ENCODE results near the gene MVD.
"Not testable (repeated sequence)": the region's sequence is repeated elsewhere in the genome, so short reads cannot be mapped to it uniquely, and the experiment has no call there.

MVD gene

DNA sequence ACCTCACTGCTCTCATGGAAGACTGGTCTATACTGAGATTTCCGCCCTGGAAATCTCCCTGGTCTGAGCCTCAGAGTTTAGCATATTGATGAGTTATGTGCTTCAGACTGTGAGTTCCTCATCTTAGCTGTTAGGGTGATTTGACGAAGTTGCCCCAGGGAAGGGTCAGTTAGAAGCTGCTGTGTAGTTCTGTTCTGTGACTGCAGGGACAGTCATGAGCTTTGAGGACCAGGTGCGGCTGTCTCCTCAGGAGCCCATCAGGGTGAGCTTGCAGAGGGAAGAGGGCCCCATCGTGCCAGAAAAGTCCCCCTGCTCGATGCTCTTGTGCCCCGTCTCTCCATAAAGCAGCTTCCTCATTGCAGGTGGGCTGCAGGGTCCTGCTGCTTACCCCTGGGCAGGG is 52.8 kb downstream of the MVD start:
- H3K27ac ChIP-seq, result no peak overlapping the region
- no peak overlapping the region for H3K4me3 ChIP-seq
- DNase-seq (ENCODE audit: low spot score), result no peak
- TF ChIP-seq, protein P1, sequence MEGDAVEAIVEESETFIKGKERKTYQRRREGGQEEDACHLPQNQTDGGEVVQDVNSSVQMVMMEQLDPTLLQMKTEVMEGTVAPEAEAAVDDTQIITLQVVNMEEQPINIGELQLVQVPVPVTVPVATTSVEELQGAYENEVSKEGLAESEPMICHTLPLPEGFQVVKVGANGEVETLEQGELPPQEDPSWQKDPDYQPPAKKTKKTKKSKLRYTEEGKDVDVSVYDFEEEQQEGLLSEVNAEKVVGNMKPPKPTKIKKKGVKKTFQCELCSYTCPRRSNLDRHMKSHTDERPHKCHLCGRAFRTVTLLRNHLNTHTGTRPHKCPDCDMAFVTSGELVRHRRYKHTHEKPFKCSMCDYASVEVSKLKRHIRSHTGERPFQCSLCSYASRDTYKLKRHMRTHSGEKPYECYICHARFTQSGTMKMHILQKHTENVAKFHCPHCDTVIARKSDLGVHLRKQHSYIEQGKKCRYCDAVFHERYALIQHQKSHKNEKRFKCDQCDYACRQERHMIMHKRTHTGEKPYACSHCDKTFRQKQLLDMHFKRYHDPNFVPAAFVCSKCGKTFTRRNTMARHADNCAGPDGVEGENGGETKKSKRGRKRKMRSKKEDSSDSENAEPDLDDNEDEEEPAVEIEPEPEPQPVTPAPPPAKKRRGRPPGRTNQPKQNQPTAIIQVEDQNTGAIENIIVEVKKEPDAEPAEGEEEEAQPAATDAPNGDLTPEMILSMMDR (IDR thresholded peaks at IDR 0.05), result no peak

DNA sequence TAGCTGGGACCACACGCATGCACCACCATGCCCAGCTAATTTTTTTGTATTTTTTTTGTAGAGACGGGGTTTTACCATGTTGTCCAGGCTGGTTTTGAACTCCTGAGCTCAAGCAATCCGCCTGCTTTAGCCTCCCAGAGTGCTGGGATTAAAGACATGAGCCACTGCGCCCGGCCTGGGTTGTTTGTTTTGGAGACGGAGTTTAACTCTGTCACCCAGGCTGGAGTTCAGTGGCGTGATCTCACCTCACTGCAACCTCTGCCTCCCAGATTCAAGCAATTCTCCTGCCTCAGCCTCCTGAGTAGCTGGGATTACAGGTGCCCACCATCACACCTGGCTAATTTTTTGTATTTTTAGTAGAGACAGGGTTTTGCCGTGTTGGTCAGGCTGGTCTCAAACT is 53.5 kb downstream of the MVD start:
- H3K4me3 ChIP-seq; H3K27ac ChIP-seq; DNase-seq (ENCODE audit: low spot score): not testable (repeated sequence)

DNA sequence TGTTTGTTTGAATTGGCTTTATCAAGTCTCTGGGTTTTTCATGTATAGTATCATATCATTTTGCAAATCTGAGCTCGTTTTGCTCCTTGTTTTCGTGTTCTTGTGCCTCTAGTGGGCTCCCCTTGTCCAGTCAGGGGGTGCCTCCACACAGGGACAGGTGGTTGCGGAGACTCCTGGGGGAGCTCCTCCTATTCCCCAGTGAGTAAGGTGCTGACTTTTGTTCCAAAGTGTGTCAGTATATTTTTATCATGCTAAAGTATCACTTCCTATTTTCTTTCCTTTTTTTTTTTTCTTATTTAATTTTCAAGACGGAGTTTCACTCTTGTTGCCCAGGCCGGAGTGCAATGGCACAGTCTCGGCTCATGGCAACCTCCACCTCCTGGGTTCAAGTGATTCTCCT is 54.8 kb downstream of the MVD start:
- no peak for DNase-seq (ENCODE audit: low spot score)
- Histone ChIP-seq H3K27ac (no peak overlapping the region), H3K4me3 (no peak overlapping the region)
- TF ChIP-seq, protein P1 (IDR thresholded peaks at IDR 0.05), result no peak

DNA sequence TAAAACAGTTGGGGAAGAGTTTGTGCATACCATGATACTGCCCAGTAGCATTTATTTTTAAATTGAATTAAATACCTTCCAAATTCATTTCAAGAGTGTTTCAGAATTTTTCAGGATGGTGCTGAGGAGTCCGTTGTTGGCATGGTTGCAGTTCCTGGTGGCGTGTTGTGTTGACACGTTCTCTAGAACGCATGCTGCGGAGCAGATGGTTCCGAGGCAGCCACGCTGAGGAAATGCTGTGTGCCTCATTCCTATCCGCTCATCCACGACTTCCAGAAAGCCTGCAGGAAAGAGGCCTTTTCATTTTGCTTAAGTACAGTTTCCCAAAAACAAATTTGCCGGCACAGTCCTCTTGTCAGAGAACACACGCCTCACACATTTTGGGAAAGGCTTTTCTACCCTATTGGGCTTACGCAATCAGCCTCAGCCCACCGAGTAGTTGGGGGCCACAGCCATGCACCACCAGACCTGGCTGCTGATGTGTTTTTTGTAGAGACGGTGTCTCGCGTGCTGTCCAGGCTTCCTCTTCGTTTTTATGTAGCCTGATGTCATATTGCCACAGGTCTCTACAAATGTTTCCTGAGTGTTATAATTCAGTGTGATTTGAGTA is 56.6 kb downstream of the MVD start:
- no peak overlapping the region for H3K4me3 ChIP-seq
- H3K27ac ChIP-seq, result no peak overlapping the region
- DNase-seq (ENCODE audit: low spot score), result no peak
- TF ChIP-seq, protein P1 (IDR thresholded peaks at IDR 0.05), result no peak

DNA sequence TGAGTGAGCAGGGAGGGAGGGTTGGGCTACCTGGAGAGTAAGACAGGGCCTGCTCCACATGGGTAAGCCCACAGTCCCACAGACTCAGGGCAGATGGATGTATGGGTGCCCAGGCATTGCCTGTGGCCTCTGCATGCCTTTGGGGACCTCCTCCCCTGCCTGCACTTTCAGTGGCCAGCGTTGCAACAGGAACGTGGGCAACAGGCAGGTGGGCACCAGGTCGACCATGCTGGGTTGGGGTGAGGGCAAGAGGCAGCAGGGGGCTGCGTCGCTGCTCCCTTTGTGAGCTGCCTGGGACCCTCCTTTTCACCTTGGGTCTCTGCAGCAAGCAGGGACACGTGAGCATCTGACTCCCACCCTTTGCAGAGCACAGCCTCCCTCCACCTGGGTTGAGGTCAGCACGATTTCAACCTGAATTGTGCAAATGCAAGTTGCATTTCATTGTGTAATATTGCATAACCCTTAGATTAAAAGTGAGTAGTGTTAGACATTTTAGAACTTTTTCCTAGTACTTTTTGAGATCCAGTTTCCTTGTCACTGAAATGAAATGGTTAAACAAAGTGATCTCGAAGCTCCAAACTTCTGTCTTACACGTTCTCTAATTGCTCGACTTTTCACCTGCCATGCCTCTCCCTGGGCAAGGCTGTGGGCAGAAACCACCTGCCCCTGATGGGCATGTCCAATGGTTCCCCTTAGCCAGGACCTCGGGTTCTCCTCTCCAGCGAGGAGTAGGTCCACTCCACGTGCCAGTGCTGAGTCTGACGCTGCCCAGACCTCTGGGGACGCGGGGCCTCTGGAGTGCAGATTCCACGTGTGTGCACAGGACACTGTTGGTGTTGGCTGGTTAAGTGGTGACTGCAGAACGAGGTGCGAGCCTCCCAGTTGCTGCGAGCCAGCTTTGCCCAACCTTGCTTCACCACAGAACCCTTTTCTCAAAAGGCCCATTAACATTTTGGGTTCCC is 57.4 kb downstream of the MVD start:
- H3K27ac ChIP-seq, result no peak overlapping the region
- H3K4me3 ChIP-seq, result no peak overlapping the region
- no peak for DNase-seq (ENCODE audit: low spot score)
- TF ChIP-seq, protein P1 (IDR thresholded peaks at IDR 0.05), result no peak

DNA sequence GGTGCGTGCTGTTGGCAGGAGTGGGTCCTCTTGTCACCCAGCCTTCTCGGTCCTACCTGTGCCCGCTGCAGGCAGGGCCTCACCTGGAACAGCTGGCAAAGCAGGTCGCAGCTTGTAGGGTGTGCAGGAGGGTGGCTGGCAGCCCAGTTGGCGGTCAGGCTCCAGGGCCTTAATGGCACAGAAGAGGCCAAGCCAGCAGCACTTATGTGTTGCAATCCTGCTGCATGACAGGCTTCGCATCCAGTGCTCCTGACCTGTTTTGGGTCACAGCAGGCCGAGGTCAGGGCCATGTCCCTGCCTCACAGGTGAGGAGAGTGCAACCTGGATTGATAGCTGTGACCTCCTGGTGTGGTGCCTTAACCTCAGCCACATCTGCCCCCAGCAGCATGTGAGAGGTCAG is 60.8 kb downstream of the MVD start:
- TF ChIP-seq, protein P1 (IDR thresholded peaks at IDR 0.05), result no peak
- DNase-seq (ENCODE audit: low spot score), result no peak
- Histone ChIP-seq H3K4me3 (no peak overlapping the region), H3K27ac (no peak overlapping the region)
